A549 (cell line): ENCODE measurements around the gene SLC30A1. TPM values are rescaled to one million over a fixed set of nuclear protein-coding genes. Genes with fewer than 3 reads are reported as not detected.

ENCODE experiments used
- ATAC-seq, 2 experiments: fragments of 200-7000 bp in 1 of 2; fragments of >200 bp in 1 of 2; cut with Nextera tagmentation in 1 of 2; cut with Tn5 transposase in 1 of 2; 3 replicates each; pipeline versions ENCODE4 v1.8.0 to v1.9.1; 2018 to 2020; ENCODE audit warnings: mild to moderate bottlenecking in 1 of 2, moderate library complexity in 1 of 2
- CTCF ChIA-PET: fragments of 300-600 bp; sonication (Branson Sonifier 250); formaldehyde crosslinking; extraction: SDS; loops from one replicate; lab custom pipeline; 2021; ENCODE audit warnings: antibody characterized with exemption, inconsistent platforms; lab: Yijun Ruan, JAX
- POLR2A ChIA-PET: fragments of 350-600 bp; formaldehyde crosslinking; extraction: SDS; loops from one replicate; lab custom pipeline; 2021; ENCODE audit warnings: antibody characterized with exemption, inconsistent platforms; lab: Yijun Ruan, JAX
- DNase-seq, 2 experiments: peaks; one replicate each; pipeline versions ENCODE4 v3.0.0 to v3.0.0-alpha.2; 2011 to 2016; ENCODE audit warnings: low read depth in 1 of 2, low spot score in 1 of 2
- FAIRE-seq: peaks from 2 replicates; lab custom pipeline; 2011; peaks lifted over from hg19 to GRCh38; lab: Jason Lieb, UNC
- H3K27ac ChIP-seq, 2 experiments: fragments of >200 bp; sonication (Bioruptor Twin); formaldehyde crosslinking; 3 replicates each; pipeline ENCODE4 v1.5.1; 2016 to 2017
- H3K4me1 ChIP-seq: fragments of >200 bp; sonication (Bioruptor Twin); formaldehyde crosslinking; 3 replicates; pipeline ENCODE4 v1.6.1; 2016
- H3K4me2 ChIP-seq: fragments of >200 bp; sonication (Bioruptor Twin); formaldehyde crosslinking; 3 replicates; pipeline ENCODE4 v1.6.1; 2016
- H3K4me3 ChIP-seq: fragments of >200 bp; sonication (Bioruptor Twin); formaldehyde crosslinking; 3 replicates; pipeline ENCODE4 v1.5.1; 2016
- H3K9me3 ChIP-seq: fragments of >200 bp; sonication (Bioruptor Twin); formaldehyde crosslinking; 3 replicates; pipeline ENCODE4 v1.6.1; 2016
- BCL3 ChIP-seq: fragments of >200 bp; sonication (Bioruptor Twin); formaldehyde crosslinking; IDR thresholded peaks from 3 replicates; pipeline ENCODE4 v1.6.1; 2016
- BHLHE40 ChIP-seq: IDR thresholded peaks from 2 replicates; pipeline ENCODE4 v1.6.1; 2012; ENCODE audit warnings: low read depth, low read length, inconsistent platforms
- CBX8 ChIP-seq: fragments of 200-600 bp; sonication (generic); IDR thresholded peaks from 2 replicates; pipeline ENCODE4 v1.6.1; 2016
- CEBPB ChIP-seq, 2 experiments: fragments of >200 bp in 1 of 2; sonication (Bioruptor Twin) in 1 of 2; formaldehyde crosslinking in 1 of 2; IDR thresholded peaks; 2 replicates each; pipeline ENCODE4 v1.6.1; 2012 to 2016
- CHD2 ChIP-seq: fragments of 150-350 bp; IDR thresholded peaks from 2 replicates; pipeline ENCODE4 v1.6.1; 2014; ENCODE audit warnings: low read length; ENCODE audit not compliant: partially characterized antibody
- CHD4 ChIP-seq: fragments of 200-600 bp; sonication (generic); IDR thresholded peaks from 2 replicates; pipeline ENCODE4 v1.6.1; 2016; ENCODE audit warnings: antibody characterized with exemption, mild to moderate bottlenecking, borderline replicate concordance
- EHF ChIP-seq: fragments of 250-450 bp; sonication (Bioruptor Pico); IDR thresholded peaks from 2 replicates; pipeline ENCODE4 v1.5.0; 2020; ENCODE audit warnings: mild to moderate bottlenecking
- EHMT2 ChIP-seq: fragments of 200-600 bp; sonication (generic); IDR thresholded peaks from 2 replicates; pipeline ENCODE4 v1.6.1; 2016; ENCODE audit warnings: antibody characterized with exemption, low read depth, mild to moderate bottlenecking, moderate library complexity
- EP300 ChIP-seq, 2 experiments: fragments of >200 bp; sonication (Bioruptor Twin); formaldehyde crosslinking; IDR thresholded peaks; 2 replicates in 1 of 2; 3 replicates in 1 of 2; pipeline ENCODE4 v1.6.1; 2016 to 2017
- ESRRA ChIP-seq: fragments of 150-350 bp; IDR thresholded peaks from 2 replicates; pipeline ENCODE4 v1.6.1; 2014; ENCODE audit warnings: mild to moderate bottlenecking, low read length, borderline replicate concordance
- FOSB ChIP-seq: fragments of 250-450 bp; sonication (Bioruptor Pico); IDR thresholded peaks from 2 replicates; pipeline ENCODE4 v1.5.0; 2020; ENCODE audit warnings: mild to moderate bottlenecking, moderate library complexity
- FOSL2 ChIP-seq, 2 experiments: fragments of 450-650 bp in 1 of 2; fragments of >200 bp in 1 of 2; sonication (Bioruptor Twin) in 1 of 2; formaldehyde crosslinking; IDR thresholded peaks; 2 replicates each; pipeline versions ENCODE4 v1.5.0 to v1.6.1; 2016 to 2020; ENCODE audit warnings: mild to moderate bottlenecking in 1 of 2, moderate library complexity in 1 of 2
- FOXS1 ChIP-seq: fragments of 250-450 bp; sonication (Bioruptor Pico); IDR thresholded peaks from 2 replicates; pipeline ENCODE4 v1.5.0; 2020; ENCODE audit warnings: mild to moderate bottlenecking, moderate library complexity
- GATA3 ChIP-seq: IDR thresholded peaks from 2 replicates; pipeline ENCODE4 v1.6.1; 2012; ENCODE audit warnings: borderline replicate concordance
- HDAC2 ChIP-seq: fragments of 200-600 bp; sonication (generic); IDR thresholded peaks from 2 replicates; pipeline ENCODE4 v1.6.1; 2016
- HES2 ChIP-seq: fragments of >200 bp; sonication (Bioruptor Twin); formaldehyde crosslinking; IDR thresholded peaks from 2 replicates; pipeline ENCODE4 v1.6.1; 2016
- HOXB13 ChIP-seq: fragments of 250-450 bp; sonication (Bioruptor Pico); IDR thresholded peaks from 2 replicates; pipeline ENCODE4 v1.5.0; 2020; ENCODE audit warnings: low read depth, mild to moderate bottlenecking, moderate library complexity
- JUNB ChIP-seq: fragments of >200 bp; sonication (Bioruptor Twin); formaldehyde crosslinking; IDR thresholded peaks from 2 replicates; pipeline ENCODE4 v1.6.1; 2016
- KDM5A ChIP-seq: fragments of 200-600 bp; sonication (generic); IDR thresholded peaks from 2 replicates; pipeline ENCODE4 v1.6.1; 2016; ENCODE audit warnings: antibody characterized with exemption, mild to moderate bottlenecking
- MAZ ChIP-seq: fragments of 150-350 bp; IDR thresholded peaks from 2 replicates; pipeline ENCODE4 v1.6.1; 2014; ENCODE audit warnings: antibody characterized with exemption, low read depth, low read length, borderline replicate concordance
- MYC ChIP-seq: IDR thresholded peaks from 2 replicates; pipeline ENCODE4 v1.6.1; 2012; ENCODE audit warnings: mild to moderate bottlenecking, inconsistent platforms, low read length, improper control_type of control experiment, borderline replicate concordance
- NPAS2 ChIP-seq: fragments of 250-450 bp; sonication (Bioruptor Pico); IDR thresholded peaks from 2 replicates; pipeline ENCODE4 v1.8.0; 2022; ENCODE audit warnings: mild to moderate bottlenecking, moderate library complexity, borderline replicate concordance
- POLR2AphosphoS2 ChIP-seq: conservative IDR thresholded peaks from 2 replicates; pipeline ENCODE4 v1.6.1; 2012; ENCODE audit warnings: low read length, improper control_type of control experiment, inconsistent platforms
- RAD21 ChIP-seq, 2 experiments: fragments of >200 bp in 1 of 2; sonication (Bioruptor Twin) in 1 of 2; formaldehyde crosslinking in 1 of 2; IDR thresholded peaks in 1 of 2; conservative IDR thresholded peaks in 1 of 2; 2 replicates in 1 of 2; 3 replicates in 1 of 2; pipeline ENCODE4 v1.6.1; 2012 to 2018; ENCODE audit warnings: inconsistent platforms in 1 of 2
- RARB ChIP-seq: fragments of 250-450 bp; sonication (Bioruptor Pico); IDR thresholded peaks from 2 replicates; pipeline ENCODE4 v1.8.0; 2021; ENCODE audit warnings: mild to moderate bottlenecking, moderate library complexity
- RFX5 ChIP-seq: fragments of 450-650 bp; IDR thresholded peaks from 2 replicates; pipeline ENCODE4 v1.7.1; 2014; ENCODE audit warnings: antibody characterized with exemption, mild to moderate bottlenecking, moderate library complexity
- SMC3 ChIP-seq: fragments of >200 bp; sonication (Bioruptor Twin); formaldehyde crosslinking; IDR thresholded peaks from 3 replicates; pipeline ENCODE4 v1.6.1; 2018; ENCODE audit warnings: inconsistent platforms
- USF2 ChIP-seq: fragments of 450-650 bp; IDR thresholded peaks from 2 replicates; pipeline ENCODE4 v1.6.1; 2014; ENCODE audit warnings: antibody characterized with exemption
- ZNF302 ChIP-seq: fragments of 250-450 bp; sonication (Bioruptor Pico); IDR thresholded peaks from 2 replicates; pipeline ENCODE4 v1.9.0; 2021; ENCODE audit warnings: inconsistent platforms, mild to moderate bottlenecking, moderate library complexity
- whole genome bisulfite sequencing: methylation state at CpG from one replicate; pipeline ENCODE4 v1.1.6; 2017; ENCODE audit errors: missing lambda C conversion rate; 5-methylcytosine and 5-hydroxymethylcytosine counted together
- polyA plus RNA-seq, 4 experiments: library from polyadenylated mRNA; depleted of rRNA in 3 of 4; stranded (reverse); fragments of >200 nt; fragmentation: RNase III in 1 of 4; extraction: RNeasy Plus Mini Kit Qiagen cat#74134 plus additional on column Dnase treatment in 1 of 4; gene quantifications; 2 replicates in 3 of 4; 3 replicates in 1 of 4; pipeline ENCODE4 v1.2.3, GENCODE V29; 2011 to 2017
- TF ChIP-seq, protein P1 (sequence below): IDR thresholded peaks from 2 replicates; pipeline ENCODE4 v1.6.1; 2012; ENCODE audit warnings: low read depth, borderline replicate concordance

Gene SLC30A1
- polyA plus RNA-seq, 2 of the 4 experiments (the other 2 are of a cell fraction) = 20.6 to 27.0 TPM

GRCh38 chr1:211559222-211560010 lies 19.5 kb downstream of the SLC30A1 start:
- DNase-seq = no peak
- ATAC-seq = no peak
- Histone ChIP-seq H3K4me2 (no peak overlapping the region), H3K4me1 (no peaks in the 10 kb centered on the region), H3K4me3 (no peak overlapping the region), H3K27ac (no peak overlapping the region), H3K9me3 (no peaks in the 10 kb centered on the region)
- no peak for TF ChIP-seq POLR2AphosphoS2
- no peak for TF ChIP-seq FOSB (CRISPR knock-in tag)
- TF ChIP-seq CHD2 = no peak
- TF ChIP-seq CHD4 = no peak
- no peak for TF ChIP-seq FOSL2 (IDR thresholded peaks at IDR 0.05)
- TF ChIP-seq FOSL2 (CRISPR knock-in tag; IDR thresholded peaks at IDR 0.05) = no peak
- TF ChIP-seq JUNB = no peak
- no peak for TF ChIP-seq RARB
- no peak for TF ChIP-seq SMC3
- TF ChIP-seq EHF (CRISPR knock-in tag) = no peak
- TF ChIP-seq RFX5 = no peak
- no peak for TF ChIP-seq KDM5A
- no peak for TF ChIP-seq MAZ
- TF ChIP-seq EHMT2 = no peak
- no peak for TF ChIP-seq HES2
- no peak for TF ChIP-seq BCL3
- TF ChIP-seq GATA3 = no peak
- no peak for TF ChIP-seq CEBPB (IDR thresholded peaks at IDR 0.05)
- TF ChIP-seq, protein P1, sequence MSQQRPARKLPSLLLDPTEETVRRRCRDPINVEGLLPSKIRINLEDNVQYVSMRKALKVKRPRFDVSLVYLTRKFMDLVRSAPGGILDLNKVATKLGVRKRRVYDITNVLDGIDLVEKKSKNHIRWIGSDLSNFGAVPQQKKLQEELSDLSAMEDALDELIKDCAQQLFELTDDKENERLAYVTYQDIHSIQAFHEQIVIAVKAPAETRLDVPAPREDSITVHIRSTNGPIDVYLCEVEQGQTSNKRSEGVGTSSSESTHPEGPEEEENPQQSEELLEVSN = no peak
- TF ChIP-seq CBX8 = no peak
- TF ChIP-seq EP300 (IDR thresholded peaks at IDR 0.05) = no peak
- WGBS = 74% methylated on average over 9 of the region's 9 CpGs
- ChIA-PET CTCF (interaction anchor here (0.6 to 1.5 kb wide), 7 partner anchors 10 to 332 kb away, joined by 3 to 6 read pairs (median 3); no protein-coding TSS in a partner anchor), POLR2A (no interaction called here)
- FAIRE-seq = no peak

- Histone ChIP-seq H3K9me3 (no peaks in the 10 kb centered on the region), H3K4me1 (no peaks in the 10 kb centered on the region), H3K4me3 (no peak overlapping the region), H3K27ac (no peak overlapping the region), H3K4me2 (no peak overlapping the region)
- no peak for ATAC-seq
- ChIA-PET CTCF (interaction anchor here (0.8 to 1.8 kb wide), 6 partner anchors 9 to 89 kb away, joined by 3 to 4 read pairs (median 3); no protein-coding TSS in a partner anchor), POLR2A (no interaction called here)
- DNase-seq = no peak
- 85% methylated on average over 8 of the region's 8 CpGs for WGBS
- FAIRE-seq = no peak
- no peak for TF ChIP-seq POLR2AphosphoS2
- no peak for TF ChIP-seq FOXS1
These were observed 20.9 kb downstream of the SLC30A1 start for GRCh38 chr1:211557894-211558625.

DNA sequence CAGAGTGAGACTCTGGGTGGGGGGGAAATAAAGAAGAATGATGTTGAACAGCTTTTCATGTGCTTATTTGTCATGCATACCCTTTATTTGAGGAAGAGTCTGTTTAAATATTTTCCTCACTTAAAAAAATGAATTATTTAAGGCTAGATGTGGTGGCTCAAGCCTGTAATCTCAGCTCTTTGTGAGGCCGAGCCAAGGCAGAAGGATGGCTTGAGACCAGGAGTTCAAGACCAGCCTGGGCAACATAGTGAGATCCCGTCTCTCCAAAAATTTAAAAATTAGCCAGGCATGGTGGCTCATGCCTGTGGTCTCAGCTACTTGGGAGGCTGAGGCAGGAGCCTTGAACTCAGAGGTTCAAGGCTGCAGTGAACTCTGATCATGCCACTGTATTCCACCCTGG lies 25.4 kb downstream of the SLC30A1 start:
- Histone ChIP-seq H3K27ac (no peak overlapping the region), H3K9me3 (no peaks in the 10 kb centered on the region), H3K4me2 (no peak overlapping the region), H3K4me1 (peaks cover 13% of the 10 kb centered on the region), H3K4me3 (no peak overlapping the region)
- ChIA-PET POLR2A (no interaction called here), CTCF (interaction anchor here (1.1 to 1.2 kb wide), 2 partner anchors 30 to 35 kb away, joined by 3 to 4 read pairs; no protein-coding TSS in a partner anchor)
- 37% methylated on average over 2 of the region's 2 CpGs for WGBS
- DNase-seq (no peak), ATAC-seq (no peak), FAIRE-seq (no peak)
- no peak for TF ChIP-seq ZNF302
- TF ChIP-seq RARB = no peak
- no peak for TF ChIP-seq SMC3
- no peak for TF ChIP-seq USF2
- TF ChIP-seq HOXB13 (CRISPR knock-in tag) = no peak
- TF ChIP-seq MYC = no peak
- TF ChIP-seq NPAS2 = no peak
- TF ChIP-seq BHLHE40 = no peak
- no peak for TF ChIP-seq HDAC2
- no peak for TF ChIP-seq FOSB (CRISPR knock-in tag)
- no peak for TF ChIP-seq RAD21 (conservative IDR thresholded peaks at IDR 0.05 in 1 of 2, IDR thresholded peaks at IDR 0.05 in 1 of 2)
- no peak for TF ChIP-seq ESRRA
- TF ChIP-seq, protein P1 = no peak
- TF ChIP-seq CBX8 = no peak
